HepG2 (cell line): Measurements from ENCODE around the gene AGRP. TPM values are rescaled to one million over a fixed set of nuclear protein-coding genes. Genes with fewer than 3 reads are reported as not detected.
A peak's percentile ranks its signal among the peaks of the same experiment; 100 is the strongest.

Experiments
- ATM ChIP-seq: fragments of 450-650 bp; IDR thresholded peaks from 2 replicates; pipeline ENCODE4 v1.7.1; 2017; ENCODE audit warnings: mild to moderate bottlenecking, borderline replicate concordance
- ELF1 ChIP-seq: sonication (generic); formaldehyde crosslinking; IDR thresholded peaks from 2 replicates; pipeline ENCODE4 v1.4.0; 2020; ENCODE audit warnings: missing genetic modification reagents
- FOXO1 ChIP-seq: sonication (generic); formaldehyde crosslinking; IDR thresholded peaks from 2 replicates; pipeline ENCODE4 v1.4.0; 2020; ENCODE audit warnings: missing genetic modification reagents
- GABPB1 ChIP-seq: IDR thresholded peaks from 2 replicates; pipeline ENCODE4 v1.6.1; 2016; ENCODE audit warnings: mild to moderate bottlenecking, missing genetic modification reagents, moderate library complexity, missing compliant biosample characterization
- HBP1 ChIP-seq: IDR thresholded peaks from 2 replicates; pipeline ENCODE4 v1.6.1; 2016; ENCODE audit warnings: low read depth, control low read depth
- HDAC2 ChIP-seq: sonication (generic); formaldehyde crosslinking; IDR thresholded peaks from 2 replicates; pipeline ENCODE4 v1.4.0; 2020; ENCODE audit warnings: missing genetic modification reagents
- HNRNPK ChIP-seq: fragments of 200-400 bp; formaldehyde crosslinking; IDR thresholded peaks from 2 replicates; pipeline ENCODE4 v1.6.1; 2018; ENCODE audit warnings: low read length, low read depth, moderate library complexity, mild to moderate bottlenecking; ENCODE audit not compliant: poor library complexity, severe bottlenecking
- MED1 ChIP-seq: sonication (generic); formaldehyde crosslinking; IDR thresholded peaks from 2 replicates; pipeline ENCODE4 v1.4.0; 2020; ENCODE audit warnings: missing genetic modification reagents
- MIER2 ChIP-seq: IDR thresholded peaks from 2 replicates; pipeline ENCODE4 v1.6.1; 2016; ENCODE audit warnings: missing biosample characterization, missing genetic modification reagents
- MXI1 ChIP-seq: IDR thresholded peaks from 3 replicates; pipeline ENCODE4 v1.6.1; 2012; ENCODE audit warnings: low read depth, low read length, inconsistent platforms, borderline replicate concordance
- NR2F1 ChIP-seq, 2 experiments: fragments of 450-650 bp in 1 of 2; formaldehyde crosslinking in 1 of 2; IDR thresholded peaks; 2 replicates each; pipeline versions ENCODE4 v1.5.0 to v1.6.1; 2016 to 2020; ENCODE audit warnings: mild to moderate bottlenecking in 1 of 2, missing compliant biosample characterization in 1 of 2, missing genetic modification reagents in 1 of 2, moderate library complexity in 1 of 2
- PHF8 ChIP-seq: sonication (generic); formaldehyde crosslinking; IDR thresholded peaks from 2 replicates; pipeline ENCODE4 v1.5.0; 2020; ENCODE audit warnings: missing genetic modification reagents
- POLR2G ChIP-seq: fragments of 200-400 bp; formaldehyde crosslinking; IDR thresholded peaks from 2 replicates; pipeline ENCODE4 v1.6.1; 2018; ENCODE audit warnings: mild to moderate bottlenecking, low read depth, low read length, moderate library complexity
- RFX3 ChIP-seq: IDR thresholded peaks from 2 replicates; pipeline ENCODE4 v1.6.1; 2016; ENCODE audit warnings: missing biosample characterization, missing genetic modification reagents
- ZBTB8A ChIP-seq: sonication (generic); formaldehyde crosslinking; IDR thresholded peaks from 2 replicates; pipeline ENCODE4 v1.4.0; 2020; ENCODE audit warnings: mild to moderate bottlenecking, low read depth, missing genetic modification reagents, borderline replicate concordance
- ZKSCAN1 ChIP-seq: fragments of 150-350 bp; IDR thresholded peaks from 2 replicates; pipeline ENCODE4 v1.6.1; 2014; ENCODE audit warnings: low read length
- ZMYM3 ChIP-seq: sonication (generic); formaldehyde crosslinking; IDR thresholded peaks from 2 replicates; pipeline ENCODE4 v1.5.1; 2020; ENCODE audit warnings: mild to moderate bottlenecking, missing genetic modification reagents
- ZNF205 ChIP-seq: IDR thresholded peaks from 2 replicates; pipeline ENCODE4 v1.6.1; 2018; ENCODE audit warnings: missing biosample characterization, missing genetic modification reagents
- ZNF260 ChIP-seq: sonication (generic); formaldehyde crosslinking; IDR thresholded peaks from 2 replicates; pipeline ENCODE4 v1.4.0; 2020; ENCODE audit warnings: missing genetic modification reagents, low read depth, mild to moderate bottlenecking, borderline replicate concordance
- ZNF768 ChIP-seq: sonication (generic); formaldehyde crosslinking; IDR thresholded peaks from 2 replicates; pipeline ENCODE4 v1.4.0; 2020; ENCODE audit warnings: missing genetic modification reagents
- ZNF780A ChIP-seq: sonication (generic); formaldehyde crosslinking; IDR thresholded peaks from 2 replicates; pipeline ENCODE4 v1.8.0; 2022; ENCODE audit warnings: mild to moderate bottlenecking, missing genetic modification reagents, moderate library complexity
- ZNF891 ChIP-seq: sonication (generic); formaldehyde crosslinking; IDR thresholded peaks from 2 replicates; pipeline ENCODE4 v1.5.0; 2020; ENCODE audit warnings: mild to moderate bottlenecking, missing genetic modification reagents
- polyA plus RNA-seq, 8 experiments: library from polyadenylated mRNA; depleted of rRNA in 3 of 8; stranded (reverse) in 7 of 8; unstranded in 1 of 8; fragments of >200 nt; fragmentation: Illumina TruSeq in 4 of 8; extraction: Trizol in 4 of 8; gene quantifications; 2 replicates each; pipeline versions ENCODE4 v1.2.1 to v1.2.3, GENCODE V29; 2011 to 2016; ENCODE audit warnings: low read depth in 4 of 8, missing spikeins in 1 of 8, mixed read lengths in 1 of 8; ENCODE audit not compliant: insufficient read depth in 1 of 8
- total RNA-seq, 5 experiments: library from RNA; depleted of rRNA; stranded (reverse); fragments of >200 nt; fragmentation: Illumina TruSeq; extraction: Trizol; gene quantifications; 2 replicates each; pipeline ENCODE4 v1.2.3, GENCODE V29; 2016; ENCODE audit warnings: low read depth in 1 of 5
- TF ChIP-seq, protein P1 (sequence below): sonication (generic); formaldehyde crosslinking; IDR thresholded peaks from 2 replicates; pipeline ENCODE4 v1.5.1; 2020; ENCODE audit warnings: mild to moderate bottlenecking, missing genetic modification reagents, moderate library complexity
- TF ChIP-seq, protein P2 (sequence below), 2 experiments: sonication (generic) in 1 of 2; formaldehyde crosslinking in 1 of 2; IDR thresholded peaks; 2 replicates each; pipeline versions ENCODE4 v1.5.1 to v1.6.1; 2011 to 2020; ENCODE audit warnings: borderline replicate concordance in 1 of 2, low read depth in 1 of 2, low read length in 1 of 2, mild to moderate bottlenecking in 1 of 2, missing genetic modification reagents in 1 of 2, moderate library complexity in 1 of 2
- TF ChIP-seq, protein P3 (sequence below): IDR thresholded peaks from 2 replicates; pipeline ENCODE4 v1.6.1; 2016; ENCODE audit warnings: control low read depth

AGRP gene
- total and polyA plus RNA-seq, 2 of the 13 experiments (the other 11 are each of a cell fraction or from before 2014, with no cell fraction given): not detected

DNA sequence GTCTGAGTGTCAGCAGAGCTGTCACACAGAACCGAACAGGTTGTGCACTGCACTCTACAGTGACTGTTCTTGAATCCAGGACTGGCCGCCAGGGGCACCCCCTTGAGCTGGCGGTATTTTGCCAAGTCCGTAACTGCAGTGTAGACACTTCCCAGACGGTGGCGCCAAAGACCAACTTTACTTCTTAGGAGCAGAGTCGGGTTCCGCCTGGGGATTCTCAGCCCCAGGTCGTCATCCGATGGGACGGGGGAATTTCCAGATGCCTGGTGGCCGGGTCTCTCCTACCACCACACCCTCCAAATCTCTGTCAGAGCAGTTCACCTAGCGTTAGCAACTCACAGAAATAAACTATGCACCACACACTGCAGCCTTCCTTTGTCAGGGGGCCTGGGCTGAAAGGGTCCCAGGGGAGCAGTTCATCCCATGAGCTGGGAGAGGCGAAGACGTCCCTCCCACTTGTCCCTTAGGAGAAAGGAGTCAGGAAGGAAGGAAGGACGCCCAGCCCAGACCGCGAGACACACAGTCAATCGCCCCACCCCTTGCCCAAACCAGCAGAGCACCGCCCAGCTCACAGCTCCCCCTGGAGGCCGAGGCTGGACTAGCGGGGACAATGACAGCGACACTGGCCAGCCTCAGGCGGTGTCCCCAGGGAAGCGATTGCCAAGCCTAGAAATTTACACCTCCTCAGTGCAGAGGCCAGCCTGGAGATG lies 37.9 kb upstream of the AGRP start (continued):
- TF ChIP-seq, protein P1, sequence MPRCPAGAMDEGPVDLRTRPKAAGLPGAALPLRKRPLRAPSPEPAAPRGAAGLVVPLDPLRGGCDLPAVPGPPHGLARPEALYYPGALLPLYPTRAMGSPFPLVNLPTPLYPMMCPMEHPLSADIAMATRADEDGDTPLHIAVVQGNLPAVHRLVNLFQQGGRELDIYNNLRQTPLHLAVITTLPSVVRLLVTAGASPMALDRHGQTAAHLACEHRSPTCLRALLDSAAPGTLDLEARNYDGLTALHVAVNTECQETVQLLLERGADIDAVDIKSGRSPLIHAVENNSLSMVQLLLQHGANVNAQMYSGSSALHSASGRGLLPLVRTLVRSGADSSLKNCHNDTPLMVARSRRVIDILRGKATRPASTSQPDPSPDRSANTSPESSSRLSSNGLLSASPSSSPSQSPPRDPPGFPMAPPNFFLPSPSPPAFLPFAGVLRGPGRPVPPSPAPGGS (CRISPR knock-in tag): 0 out of 2 replicates have a peak, but pooled peaks have one; percentile 18
- TF ChIP-seq ZNF780A (CRISPR knock-in tag) (no peak), MIER2 (CRISPR knock-in tag) (peak; percentile 70), FOXO1 (CRISPR knock-in tag) (0 out of 2 replicates have a peak, but pooled peaks have one; percentile 5), HNRNPK (no peak), ZKSCAN1 (no peak), HDAC2 (CRISPR knock-in tag) (peak; percentile 60; the same call in 1 of the 2 replicates), POLR2G (peak; percentile 40; the same call in 1 of the 2 replicates), ZBTB8A (CRISPR knock-in tag) (no peak), ZNF768 (CRISPR knock-in tag) (peak; percentile 78; the same call in 1 of the 2 replicates), ATM (no peak), ZNF260 (CRISPR knock-in tag) (no peak), ZMYM3 (CRISPR knock-in tag) (peak; percentile 75), RFX3 (CRISPR knock-in tag) (no peak), ZNF891 (CRISPR knock-in tag) (peak; percentile 82), MED1 (CRISPR knock-in tag) (peak; percentile 64), NR2F1 (CRISPR knock-in tag; IDR thresholded peaks at IDR 0.05) (no peak), ELF1 (CRISPR knock-in tag) (peak; percentile 11), MXI1 (peak; percentile 55; the same call in 1 of the 3 replicates), ZNF205 (CRISPR knock-in tag) (peak; percentile 46; the same call in 1 of the 2 replicates), GABPB1 (peak; percentile 61), PHF8 (peak; percentile 55; the same call in 1 of the 2 replicates), HBP1 (CRISPR knock-in tag) (no peak)
- TF ChIP-seq, protein P2, sequence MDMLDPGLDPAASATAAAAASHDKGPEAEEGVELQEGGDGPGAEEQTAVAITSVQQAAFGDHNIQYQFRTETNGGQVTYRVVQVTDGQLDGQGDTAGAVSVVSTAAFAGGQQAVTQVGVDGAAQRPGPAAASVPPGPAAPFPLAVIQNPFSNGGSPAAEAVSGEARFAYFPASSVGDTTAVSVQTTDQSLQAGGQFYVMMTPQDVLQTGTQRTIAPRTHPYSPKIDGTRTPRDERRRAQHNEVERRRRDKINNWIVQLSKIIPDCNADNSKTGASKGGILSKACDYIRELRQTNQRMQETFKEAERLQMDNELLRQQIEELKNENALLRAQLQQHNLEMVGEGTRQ (IDR thresholded peaks at IDR 0.05; ENCODE audit: low read depth, low read length): no peak
- TF ChIP-seq, protein P2 (CRISPR knock-in tag; IDR thresholded peaks at IDR 0.05; ENCODE audit: borderline replicate concordance): no peak
- TF ChIP-seq, protein P3, sequence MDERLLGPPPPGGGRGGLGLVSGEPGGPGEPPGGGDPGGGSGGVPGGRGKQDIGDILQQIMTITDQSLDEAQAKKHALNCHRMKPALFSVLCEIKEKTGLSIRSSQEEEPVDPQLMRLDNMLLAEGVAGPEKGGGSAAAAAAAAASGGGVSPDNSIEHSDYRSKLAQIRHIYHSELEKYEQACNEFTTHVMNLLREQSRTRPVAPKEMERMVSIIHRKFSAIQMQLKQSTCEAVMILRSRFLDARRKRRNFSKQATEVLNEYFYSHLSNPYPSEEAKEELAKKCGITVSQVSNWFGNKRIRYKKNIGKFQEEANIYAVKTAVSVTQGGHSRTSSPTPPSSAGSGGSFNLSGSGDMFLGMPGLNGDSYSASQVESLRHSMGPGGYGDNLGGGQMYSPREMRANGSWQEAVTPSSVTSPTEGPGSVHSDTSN: no peak
